Measurements from ENCODE around the gene ADAMTS17. TPM values are rescaled to one million over a fixed set of nuclear protein-coding genes. Genes with fewer than 3 reads are reported as not detected.

The ADAMTS17 gene
- total RNA-seq, 1 donor: 0.81 TPM

- no peak for DNase-seq (ENCODE audit: low read depth)
- TF ChIP-seq, protein P1, sequence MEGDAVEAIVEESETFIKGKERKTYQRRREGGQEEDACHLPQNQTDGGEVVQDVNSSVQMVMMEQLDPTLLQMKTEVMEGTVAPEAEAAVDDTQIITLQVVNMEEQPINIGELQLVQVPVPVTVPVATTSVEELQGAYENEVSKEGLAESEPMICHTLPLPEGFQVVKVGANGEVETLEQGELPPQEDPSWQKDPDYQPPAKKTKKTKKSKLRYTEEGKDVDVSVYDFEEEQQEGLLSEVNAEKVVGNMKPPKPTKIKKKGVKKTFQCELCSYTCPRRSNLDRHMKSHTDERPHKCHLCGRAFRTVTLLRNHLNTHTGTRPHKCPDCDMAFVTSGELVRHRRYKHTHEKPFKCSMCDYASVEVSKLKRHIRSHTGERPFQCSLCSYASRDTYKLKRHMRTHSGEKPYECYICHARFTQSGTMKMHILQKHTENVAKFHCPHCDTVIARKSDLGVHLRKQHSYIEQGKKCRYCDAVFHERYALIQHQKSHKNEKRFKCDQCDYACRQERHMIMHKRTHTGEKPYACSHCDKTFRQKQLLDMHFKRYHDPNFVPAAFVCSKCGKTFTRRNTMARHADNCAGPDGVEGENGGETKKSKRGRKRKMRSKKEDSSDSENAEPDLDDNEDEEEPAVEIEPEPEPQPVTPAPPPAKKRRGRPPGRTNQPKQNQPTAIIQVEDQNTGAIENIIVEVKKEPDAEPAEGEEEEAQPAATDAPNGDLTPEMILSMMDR (IDR thresholded peaks at IDR 0.05; ENCODE audit: insufficient read depth, low read length): no peak
- no peak overlapping the region for H3K4me3 ChIP-seq (ENCODE audit: low read depth, low read length)
These were observed 31.1 kb downstream of the ADAMTS17 start for GRCh38 chr15:100310513-100311153.

GRCh38 chr15:100310041-100310405, 31.8 kb downstream of the ADAMTS17 start:
- DNase-seq (ENCODE audit: low read depth): no peak
- no peak overlapping the region for H3K4me3 ChIP-seq (ENCODE audit: low read depth, low read length)
- TF ChIP-seq, protein P1 (IDR thresholded peaks at IDR 0.05; ENCODE audit: insufficient read depth, low read length): no peak

GRCh38 chr15:100309109-100310040, 32.4 kb downstream of the ADAMTS17 start:
- no peak overlapping the region for H3K4me3 ChIP-seq (ENCODE audit: low read depth, low read length)
- DNase-seq (ENCODE audit: low read depth): no peak
- TF ChIP-seq, protein P1 (IDR thresholded peaks at IDR 0.05; ENCODE audit: insufficient read depth, low read length): no peak

GRCh38 chr15:100308608-100309007, 33.2 kb downstream of the ADAMTS17 start:
- no peak for DNase-seq (ENCODE audit: low read depth)
- TF ChIP-seq, protein P1 (IDR thresholded peaks at IDR 0.05; ENCODE audit: insufficient read depth, low read length): no peak
- H3K4me3 ChIP-seq (ENCODE audit: low read depth, low read length): no peak overlapping the region

GRCh38 chr15:100308213-100308600, 33.6 kb downstream of the ADAMTS17 start:
- DNase-seq (ENCODE audit: low read depth): no peak
- TF ChIP-seq, protein P1 (IDR thresholded peaks at IDR 0.05; ENCODE audit: insufficient read depth, low read length): no peak
- H3K4me3 ChIP-seq (ENCODE audit: low read depth, low read length): no peak overlapping the region

- H3K4me3 ChIP-seq (ENCODE audit: low read depth, low read length): no peak overlapping the region
- DNase-seq (ENCODE audit: low read depth): no peak
- TF ChIP-seq, protein P1 (IDR thresholded peaks at IDR 0.05; ENCODE audit: insufficient read depth, low read length): no peak
These were observed 34.2 kb downstream of the ADAMTS17 start for GRCh38 chr15:100307241-100308212.
